Activated T-cell treated with anti-CD3 and anti-CD28 coated beads, Interleukin-2, amount 50 U/mL, for 4 hours (primary cell): ENCODE results near the gene FUBP1. TPM values are rescaled to one million over a fixed set of nuclear protein-coding genes. Genes with fewer than 3 reads are reported as not detected.
"Not testable (repeated sequence)": the region's sequence is repeated elsewhere in the genome, so short reads cannot be mapped to it uniquely, and the experiment has no call there.

ENCODE experiments used
- ATAC-seq, 2 donors: fragments of 200-7000 bp; cut with Tn5 transposase; one replicate each; pipeline ENCODE4 v1.10.0; 2021
- DNase-seq: peaks from one replicate; pipeline ENCODE4 v3.0.0-alpha.2; 2020
- H3K27me3 Mint-ChIP-seq: one replicate; pipeline ENCODE4 v1.8.0; 2021; ENCODE audit warnings: low read depth, mixed read lengths
- H3K36me3 Mint-ChIP-seq: one replicate; pipeline ENCODE4 v1.8.0; 2022; ENCODE audit warnings: mixed read lengths; ENCODE audit not compliant: insufficient read depth
- H3K4me1 Mint-ChIP-seq: one replicate; pipeline ENCODE4 v1.8.0; 2021; ENCODE audit warnings: low read depth, mixed read lengths
- H3K4me3 Mint-ChIP-seq: one replicate; pipeline ENCODE4 v1.8.0; 2021; ENCODE audit warnings: mild to moderate bottlenecking, moderate library complexity, mixed read lengths
- H3K9me3 Mint-ChIP-seq: one replicate; pipeline ENCODE4 v1.8.0; 2021; ENCODE audit warnings: mixed read lengths
- total RNA-seq, 3 donors: library from RNA; stranded (reverse); gene quantifications; one replicate each; pipeline ENCODE4 v1.2.1, GENCODE V29; 2021

The FUBP1 gene, protein sequence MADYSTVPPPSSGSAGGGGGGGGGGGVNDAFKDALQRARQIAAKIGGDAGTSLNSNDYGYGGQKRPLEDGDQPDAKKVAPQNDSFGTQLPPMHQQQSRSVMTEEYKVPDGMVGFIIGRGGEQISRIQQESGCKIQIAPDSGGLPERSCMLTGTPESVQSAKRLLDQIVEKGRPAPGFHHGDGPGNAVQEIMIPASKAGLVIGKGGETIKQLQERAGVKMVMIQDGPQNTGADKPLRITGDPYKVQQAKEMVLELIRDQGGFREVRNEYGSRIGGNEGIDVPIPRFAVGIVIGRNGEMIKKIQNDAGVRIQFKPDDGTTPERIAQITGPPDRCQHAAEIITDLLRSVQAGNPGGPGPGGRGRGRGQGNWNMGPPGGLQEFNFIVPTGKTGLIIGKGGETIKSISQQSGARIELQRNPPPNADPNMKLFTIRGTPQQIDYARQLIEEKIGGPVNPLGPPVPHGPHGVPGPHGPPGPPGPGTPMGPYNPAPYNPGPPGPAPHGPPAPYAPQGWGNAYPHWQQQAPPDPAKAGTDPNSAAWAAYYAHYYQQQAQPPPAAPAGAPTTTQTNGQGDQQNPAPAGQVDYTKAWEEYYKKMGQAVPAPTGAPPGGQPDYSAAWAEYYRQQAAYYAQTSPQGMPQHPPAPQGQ
- 100 to 1,000 TPM; 262 to 285 (median 277) TPM for total RNA-seq

DNA sequence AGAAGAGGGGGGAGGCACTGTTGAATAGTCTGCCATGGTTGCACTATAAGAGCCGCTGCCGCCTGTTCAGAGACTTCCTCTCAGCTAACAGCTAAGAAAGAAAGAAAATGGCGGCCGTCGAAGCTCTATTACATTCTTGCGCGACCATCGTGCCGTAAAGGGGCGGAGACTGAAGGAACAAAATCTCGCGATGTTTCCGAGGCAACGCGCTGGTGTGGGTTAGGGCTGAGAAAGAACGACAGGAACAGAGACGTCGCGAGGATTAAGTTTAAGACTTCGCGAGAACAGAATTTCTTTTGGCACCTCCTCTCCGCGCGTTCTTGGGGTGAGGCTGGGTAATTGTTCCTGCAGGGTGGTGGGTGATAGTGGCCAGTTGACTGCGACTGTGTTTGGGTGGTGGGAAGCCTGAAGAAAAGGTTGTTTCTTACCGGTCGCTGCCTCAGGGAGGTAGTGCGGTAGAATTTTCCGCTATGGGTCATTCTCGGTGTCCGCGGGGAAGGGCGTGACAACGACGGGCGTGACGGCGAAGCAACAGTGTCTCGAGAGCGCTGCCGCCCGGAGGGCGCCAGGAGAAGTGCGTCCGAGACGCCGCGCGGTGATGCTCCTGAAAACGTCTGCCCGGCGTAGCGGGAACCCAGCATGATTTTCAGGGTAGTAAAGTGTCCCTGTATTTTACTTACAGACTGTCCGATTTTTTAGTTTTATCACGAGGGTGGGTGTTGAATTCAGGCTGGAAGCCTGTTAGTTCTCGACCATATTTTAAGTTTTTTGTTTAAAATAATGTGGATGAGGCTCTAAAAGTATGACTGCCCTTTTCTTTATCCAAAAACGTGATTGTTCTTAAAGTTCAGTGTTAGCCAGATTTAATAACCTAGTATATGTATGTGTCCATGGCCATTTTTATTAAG, at the start of gene FUBP1:
Gene FUBP1, minus strand, starts transcription at position 104 of the 908 bp plus-strand sequence. Its CDS starts 68 bp downstream, at position 36.
- DNase-seq (peak; percentile 94), ATAC-seq (peak; percentile 81 to 87)
- H3K4me3 Mint-ChIP-seq = no peak within 1 kb of the TSS
- no peaks in the 10 kb centered on the region for H3K9me3 Mint-ChIP-seq
- peaks cover 21% of the 10 kb centered on the region for H3K36me3 Mint-ChIP-seq
- H3K4me1 Mint-ChIP-seq = peaks cover 40% of the 10 kb centered on the region
- H3K27me3 Mint-ChIP-seq = no peaks in the 10 kb centered on the region

DNA sequence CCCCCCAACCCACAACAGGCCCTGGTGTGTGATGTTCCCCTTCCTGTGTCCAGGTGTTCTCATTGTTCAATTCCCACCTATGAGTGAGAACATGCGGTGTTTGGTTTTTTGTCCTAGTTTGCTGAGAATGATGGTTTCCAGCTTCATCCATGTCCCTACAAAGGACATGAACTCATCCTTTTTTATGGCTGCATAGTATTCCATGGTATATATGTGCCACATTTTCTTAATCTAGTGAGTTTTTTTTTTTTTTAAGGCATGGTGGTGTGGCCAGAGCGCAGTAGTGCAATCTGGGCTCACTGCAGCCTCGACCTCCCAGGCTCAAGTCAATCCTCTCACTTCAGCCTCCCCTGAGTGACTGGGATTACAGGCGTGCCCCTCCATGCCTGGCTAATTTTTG, 42.3 kb upstream of the FUBP1 start:
- H3K27me3 Mint-ChIP-seq, H3K4me3 Mint-ChIP-seq, ATAC-seq, H3K9me3 Mint-ChIP-seq, DNase-seq, H3K4me1 Mint-ChIP-seq, H3K36me3 Mint-ChIP-seq: not testable (repeated sequence)

DNA sequence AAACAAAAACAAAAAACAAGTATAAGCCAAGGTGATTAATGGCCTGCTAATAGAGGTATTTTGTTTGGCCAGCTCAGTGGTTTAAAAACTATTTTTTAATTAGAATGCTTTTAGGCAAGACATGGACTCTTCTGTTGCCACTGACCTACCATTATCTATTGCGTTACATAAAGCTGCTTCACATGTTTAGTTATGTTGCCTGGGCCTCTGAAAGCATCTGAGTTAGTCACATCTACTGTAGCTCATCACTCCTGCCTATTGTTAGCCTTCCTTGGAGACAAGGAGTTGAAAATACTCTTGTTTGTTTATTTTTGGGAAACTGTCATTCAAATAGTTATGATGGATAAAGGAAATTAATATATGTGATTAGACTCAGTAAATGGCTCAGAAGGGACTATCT, 40.2 kb upstream of the FUBP1 start:
- Mint-ChIP-seq H3K36me3 (peaks cover 17% of the 10 kb centered on the region), H3K27me3 (no peaks in the 10 kb centered on the region), H3K9me3 (no peaks in the 10 kb centered on the region), H3K4me1 (no peaks in the 10 kb centered on the region), H3K4me3 (no peak overlapping the region)
- DNase-seq (no peak), ATAC-seq (no peak)

DNA sequence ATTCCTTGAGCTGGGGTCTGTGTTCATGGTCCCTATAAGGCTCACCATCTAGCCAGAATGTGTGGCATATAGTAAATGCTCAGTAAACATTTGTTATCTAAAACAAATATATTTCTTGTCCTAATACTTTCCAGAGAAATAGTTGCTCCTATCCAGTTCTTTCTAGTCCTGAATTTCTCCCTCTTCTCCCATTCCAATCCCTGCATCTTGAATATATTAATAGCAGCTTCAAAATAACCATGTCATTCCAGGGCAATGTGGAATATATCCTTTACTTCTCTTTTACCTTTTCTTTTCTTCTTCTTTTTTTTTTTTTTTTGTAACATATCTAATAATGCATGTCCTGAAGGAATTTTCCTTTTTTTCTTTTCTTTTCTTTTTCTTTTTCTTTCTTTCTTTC, 36.3 kb upstream of the FUBP1 start:
- H3K36me3 Mint-ChIP-seq = peaks cover 22% of the 10 kb centered on the region
- no peak for ATAC-seq
- DNase-seq = no peak
- no peak overlapping the region for H3K4me3 Mint-ChIP-seq
- no peaks in the 10 kb centered on the region for H3K27me3 Mint-ChIP-seq
- H3K4me1 Mint-ChIP-seq = peaks cover 2% of the 10 kb centered on the region
- H3K9me3 Mint-ChIP-seq = no peaks in the 10 kb centered on the region

DNA sequence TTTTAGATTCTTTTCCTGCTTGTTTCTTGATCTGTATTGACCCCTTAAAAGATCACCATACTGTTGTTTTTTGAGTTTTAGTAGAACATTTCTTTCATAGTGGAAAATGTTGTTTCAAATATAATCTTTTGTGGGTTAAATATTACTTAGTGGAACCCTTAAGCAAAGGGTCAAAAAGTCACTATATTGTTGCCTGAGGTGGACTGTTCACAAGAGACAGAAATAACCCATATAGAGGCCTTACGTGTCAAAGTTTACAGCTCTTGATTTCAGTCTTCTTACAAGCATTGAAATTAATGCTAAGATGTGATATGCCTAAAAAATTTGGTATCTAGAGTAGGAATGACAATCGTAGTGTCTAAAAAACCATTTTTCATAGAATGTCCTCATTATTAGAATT, 32.2 kb upstream of the FUBP1 start:
- H3K36me3 Mint-ChIP-seq = peaks cover 16% of the 10 kb centered on the region
- no peaks in the 10 kb centered on the region for H3K27me3 Mint-ChIP-seq
- peaks cover 25% of the 10 kb centered on the region for H3K4me1 Mint-ChIP-seq
- H3K4me3 Mint-ChIP-seq = no peak overlapping the region
- no peak for ATAC-seq
- no peaks in the 10 kb centered on the region for H3K9me3 Mint-ChIP-seq
- DNase-seq = no peak

DNA sequence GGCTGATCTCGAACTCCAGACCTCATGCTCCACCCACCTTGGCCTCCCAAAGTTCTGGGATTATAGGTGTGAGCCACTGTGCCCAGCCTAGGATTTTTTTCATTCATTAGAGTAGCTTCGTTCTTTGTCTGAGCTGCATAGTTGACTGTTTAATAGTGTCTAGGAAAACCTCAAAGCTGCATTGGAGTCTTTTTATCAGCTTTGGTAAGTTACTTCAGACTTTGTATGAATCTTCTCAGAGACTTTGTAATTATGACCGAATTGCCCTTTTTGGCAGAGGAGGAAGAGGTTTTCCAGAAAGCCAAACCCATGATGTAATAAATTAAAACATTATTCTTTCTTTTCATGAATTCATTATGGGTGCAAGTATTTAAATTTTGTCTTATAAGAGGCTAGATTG, 31.0 kb upstream of the FUBP1 start:
- ATAC-seq (no peak), DNase-seq (no peak)
- H3K4me1 Mint-ChIP-seq = peaks cover 33% of the 10 kb centered on the region
- peaks cover 9% of the 10 kb centered on the region for H3K36me3 Mint-ChIP-seq
- H3K4me3 Mint-ChIP-seq = no peak overlapping the region
- no peaks in the 10 kb centered on the region for H3K27me3 Mint-ChIP-seq
- no peaks in the 10 kb centered on the region for H3K9me3 Mint-ChIP-seq

DNA sequence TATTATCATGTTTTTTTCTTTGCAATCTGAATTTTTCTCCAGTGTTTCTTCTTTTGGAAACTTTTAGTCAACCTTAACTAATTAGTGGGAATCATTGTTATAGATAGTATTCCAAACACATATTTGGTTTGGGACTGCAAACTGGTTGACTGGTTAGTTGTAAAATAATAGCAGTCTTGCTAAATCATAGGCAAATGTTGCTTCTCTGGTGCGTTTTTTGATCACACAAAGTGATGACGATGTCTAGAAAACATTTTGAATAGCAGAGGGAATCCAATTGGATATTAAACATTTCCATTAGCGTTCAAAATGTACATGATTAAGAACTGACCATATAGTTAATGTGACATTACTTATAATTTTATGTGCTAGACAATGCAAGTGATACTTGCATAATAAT, 30.4 kb upstream of the FUBP1 start:
- H3K4me3 Mint-ChIP-seq = no peak overlapping the region
- no peak for ATAC-seq
- no peak for DNase-seq
- peaks cover 8% of the 10 kb centered on the region for H3K36me3 Mint-ChIP-seq
- H3K9me3 Mint-ChIP-seq = no peaks in the 10 kb centered on the region
- peaks cover 38% of the 10 kb centered on the region for H3K4me1 Mint-ChIP-seq
- H3K27me3 Mint-ChIP-seq = peaks cover 2% of the 10 kb centered on the region

DNA sequence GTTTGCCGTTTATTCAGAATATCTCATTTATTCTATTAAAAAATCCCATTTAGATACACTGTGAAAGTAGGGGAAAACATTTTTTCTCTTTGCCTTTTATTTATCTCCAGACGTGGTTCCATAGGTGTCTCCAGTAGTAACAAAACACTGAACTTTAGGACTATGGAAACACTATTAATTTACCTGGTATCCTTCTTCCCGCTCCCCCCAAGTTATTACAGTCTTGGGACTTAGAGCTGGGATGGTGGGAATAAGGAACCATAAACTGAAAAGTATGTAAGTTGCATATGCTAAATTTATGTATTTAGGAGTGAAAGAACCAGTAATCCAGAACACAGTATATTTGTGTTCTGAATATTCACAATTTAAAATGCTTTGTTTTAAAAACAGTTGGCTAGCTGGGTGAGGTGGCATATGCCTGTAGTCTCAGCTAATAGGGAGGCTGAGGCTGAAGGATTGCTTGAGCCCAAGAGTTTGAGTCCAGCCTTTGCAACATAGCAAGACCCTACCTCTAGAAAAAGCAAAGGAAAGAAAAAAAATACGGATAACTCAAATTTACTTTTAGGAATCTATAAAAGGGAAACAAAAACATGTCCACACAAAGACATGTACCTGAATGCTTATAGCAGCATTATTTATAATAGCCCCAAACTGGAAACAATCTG, 28.9 kb upstream of the FUBP1 start:
- H3K27me3 Mint-ChIP-seq = peaks cover 2% of the 10 kb centered on the region
- H3K4me3 Mint-ChIP-seq = no peak overlapping the region

DNA sequence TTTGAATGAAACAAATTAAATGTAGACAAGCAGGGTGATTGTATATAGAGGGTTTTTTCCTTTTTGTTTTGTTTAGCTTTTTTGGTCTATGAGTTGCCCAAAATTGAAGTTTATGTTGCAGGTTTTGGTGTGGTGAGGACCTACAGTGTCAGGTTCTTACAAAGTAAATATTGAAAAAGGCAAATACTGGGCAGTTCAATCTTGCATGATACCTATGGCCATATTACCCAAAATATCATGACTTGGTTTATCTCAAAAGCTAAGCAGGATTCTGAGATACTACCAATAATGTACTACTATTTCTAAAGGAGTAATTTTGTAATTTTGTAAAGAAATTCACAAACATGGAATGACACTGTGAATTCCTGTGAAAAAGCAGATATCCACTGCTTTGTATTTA, 27.6 kb upstream of the FUBP1 start:
- H3K9me3 Mint-ChIP-seq = no peaks in the 10 kb centered on the region
- no peaks in the 10 kb centered on the region for H3K36me3 Mint-ChIP-seq
- ATAC-seq (no peak), DNase-seq (no peak)
- peaks cover 2% of the 10 kb centered on the region for H3K27me3 Mint-ChIP-seq
- peaks cover 52% of the 10 kb centered on the region for H3K4me1 Mint-ChIP-seq
- peak overlapping the region; percentile 51 for H3K4me3 Mint-ChIP-seq

More for the DNA sequence above, 28.9 kb upstream of the FUBP1 start:
- no peak for ATAC-seq
- Mint-ChIP-seq H3K4me1 (peaks cover 48% of the 10 kb centered on the region), H3K9me3 (no peaks in the 10 kb centered on the region), H3K36me3 (no peaks in the 10 kb centered on the region)
- DNase-seq = no peak

DNA sequence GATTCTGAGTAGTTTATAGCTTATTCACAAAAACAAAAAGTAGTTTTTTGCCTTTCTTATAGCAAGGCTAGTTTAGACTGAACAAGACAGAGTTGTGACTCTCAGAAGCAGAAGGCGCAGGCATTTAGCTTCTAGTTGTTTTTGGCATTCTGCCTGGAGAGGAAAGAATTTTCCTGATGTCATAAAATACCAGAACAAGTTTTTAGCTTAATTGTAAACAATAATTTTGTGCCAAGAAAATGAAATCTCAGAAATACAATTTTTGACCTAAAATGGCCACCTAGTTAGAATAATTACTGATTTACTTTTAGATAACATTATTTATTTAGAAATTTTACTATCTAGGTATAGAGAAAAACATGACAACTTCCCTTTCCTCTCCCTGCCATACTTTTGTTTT, 26.9 kb upstream of the FUBP1 start:
- Mint-ChIP-seq H3K9me3 (no peaks in the 10 kb centered on the region), H3K36me3 (no peaks in the 10 kb centered on the region), H3K4me1 (peaks cover 50% of the 10 kb centered on the region), H3K4me3 (peak overlapping the region; percentile 90), H3K27me3 (peaks cover 2% of the 10 kb centered on the region)
- DNase-seq (no peak), ATAC-seq (no peak)

DNA sequence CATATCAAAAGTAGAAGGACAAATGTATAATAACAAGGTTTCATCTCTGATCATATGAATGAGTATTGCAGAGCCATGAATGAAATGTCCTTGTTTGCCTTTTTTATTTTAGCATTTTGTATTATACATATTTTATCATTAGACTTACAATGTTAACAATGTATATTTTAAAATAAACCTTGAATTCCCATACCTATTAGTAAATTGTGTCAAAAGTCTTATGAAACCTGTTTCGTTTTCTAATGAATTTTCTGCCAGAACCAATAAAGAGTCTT, 26.5 kb upstream of the FUBP1 start:
- H3K4me3 Mint-ChIP-seq = peak overlapping the region; percentile 90
- H3K27me3 Mint-ChIP-seq = peaks cover 2% of the 10 kb centered on the region

DNA sequence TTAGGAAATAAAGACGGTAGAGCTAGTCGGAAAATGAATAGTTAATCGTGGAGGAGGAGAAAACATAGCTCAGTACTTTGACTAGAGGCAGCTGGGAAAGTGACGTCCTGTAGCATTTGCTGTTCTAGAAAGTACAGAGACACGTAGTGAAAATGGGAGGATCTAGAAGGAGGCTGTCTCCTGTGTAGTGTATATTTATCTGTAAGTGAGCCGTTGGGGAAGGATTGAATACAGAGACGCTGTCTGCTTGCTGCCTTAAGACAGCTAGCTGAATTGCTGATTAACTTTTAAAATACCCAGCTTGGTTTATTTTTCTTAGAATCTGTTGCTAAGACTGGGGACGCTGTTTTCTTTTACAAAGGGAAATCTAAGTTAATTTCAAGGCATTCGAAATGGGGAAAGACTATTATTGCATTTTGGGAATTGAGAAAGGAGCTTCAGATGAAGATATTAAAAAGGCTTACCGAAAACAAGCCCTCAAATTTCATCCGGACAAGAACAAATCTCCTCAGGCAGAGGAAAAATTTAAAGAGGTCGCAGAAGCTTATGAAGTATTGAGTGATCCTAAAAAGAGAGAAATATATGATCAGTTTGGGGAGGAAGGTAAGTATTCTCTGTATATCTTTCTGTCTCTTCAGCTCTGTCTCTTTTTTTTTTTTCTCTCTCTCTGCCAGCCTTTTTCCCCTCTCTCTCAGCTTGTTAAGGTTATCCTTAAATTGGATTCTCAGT, 26.0 kb upstream of the FUBP1 start, which contains the start of gene DNAJB4:
Gene DNAJB4, plus strand, starts transcription at position 221 of the 729 bp plus-strand sequence. Its CDS starts 172 bp downstream, at position 393.
- DNase-seq = peak; percentile 40
- Mint-ChIP-seq H3K4me1 (peaks cover 49% of the 10 kb centered on the region), H3K36me3 (no peaks in the 10 kb centered on the region), H3K9me3 (no peaks in the 10 kb centered on the region), H3K4me3 (peak within 1 kb of the TSS; percentile 90), H3K27me3 (peaks cover 2% of the 10 kb centered on the region)
- peak; percentile 96 for ATAC-seq

More for the DNA sequence above, 26.5 kb upstream of the FUBP1 start:
- H3K4me1 Mint-ChIP-seq = peaks cover 50% of the 10 kb centered on the region
- DNase-seq (no peak), ATAC-seq (no peak)
- no peaks in the 10 kb centered on the region for H3K9me3 Mint-ChIP-seq
- H3K36me3 Mint-ChIP-seq = no peaks in the 10 kb centered on the region

DNA sequence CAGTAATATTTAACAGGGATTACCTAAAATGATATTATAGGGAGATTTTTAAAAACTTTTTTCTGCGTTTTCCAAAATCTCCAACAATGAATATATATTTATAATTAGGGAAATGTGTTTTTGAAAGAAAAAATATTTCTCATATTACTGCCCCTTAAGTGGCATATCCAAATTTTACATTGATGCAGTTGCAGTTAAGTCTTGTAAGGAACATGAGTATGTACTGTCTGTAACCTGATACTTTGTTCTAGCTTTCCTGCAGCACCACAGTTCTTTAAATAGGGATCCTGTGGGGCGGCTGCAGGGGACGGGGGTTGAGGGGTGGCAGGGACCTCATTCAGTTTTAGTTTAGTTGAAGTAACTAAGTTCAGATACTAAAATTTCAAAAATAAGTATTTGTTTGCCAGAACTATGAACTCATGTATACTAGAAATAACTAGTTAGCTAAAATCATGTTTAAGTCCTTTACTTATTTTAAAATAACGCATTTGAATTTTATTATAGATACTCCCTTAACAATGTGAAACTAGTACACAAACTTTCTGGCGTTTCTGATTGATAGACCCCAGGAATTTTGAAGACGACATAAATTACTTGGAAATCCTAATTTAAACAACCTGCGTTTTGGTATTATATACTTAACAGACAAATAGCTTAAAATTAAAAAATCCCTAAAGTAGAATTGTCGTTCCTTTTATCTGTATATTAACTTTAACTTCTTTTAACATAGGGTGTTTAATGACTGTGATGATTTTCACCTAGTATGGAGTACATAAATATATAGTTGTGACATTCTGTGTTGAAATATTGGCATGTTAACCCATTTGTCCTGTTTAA, 25.2 kb upstream of the FUBP1 start:
- peak overlapping the region; percentile 90 for H3K4me3 Mint-ChIP-seq
- no peaks in the 10 kb centered on the region for H3K9me3 Mint-ChIP-seq
- DNase-seq (peak; percentile 10), ATAC-seq (peak; percentile 71 to 72)
- peaks cover 47% of the 10 kb centered on the region for H3K4me1 Mint-ChIP-seq
- H3K36me3 Mint-ChIP-seq = no peaks in the 10 kb centered on the region
- H3K27me3 Mint-ChIP-seq = peaks cover 2% of the 10 kb centered on the region
